Bronchial epithelial cell (primary cell): ENCODE data around the gene THOP1. TPM values are rescaled to one million over a fixed set of nuclear protein-coding genes. Genes with fewer than 3 reads are reported as not detected.

Experiments
- DNase-seq: peaks from one replicate; pipeline ENCODE4 v3.0.0-alpha.2; 2010; ENCODE audit warnings: low read depth
- FAIRE-seq: peaks from 2 replicates; lab custom pipeline; 2011; peaks lifted over from hg19 to GRCh38; lab: Jason Lieb, UNC
- H3K27me3 ChIP-seq: 2 replicates; pipeline ENCODE4 v1.5.1; 2011; ENCODE audit warnings: low read length; ENCODE audit not compliant: control insufficient read depth, insufficient read depth
- H3K36me3 ChIP-seq: 2 replicates; pipeline ENCODE4 v1.5.1; 2011; ENCODE audit warnings: low read length; ENCODE audit not compliant: control insufficient read depth, insufficient read depth
- H3K4me3 ChIP-seq: 2 replicates; pipeline ENCODE4 v1.5.1; 2011; ENCODE audit warnings: mild to moderate bottlenecking, low read depth, low read length, control low read depth
- CTCF ChIP-seq: IDR thresholded peaks from 2 replicates; pipeline ENCODE4 v1.5.1; 2011; ENCODE audit warnings: mild to moderate bottlenecking, moderate library complexity, low read length, control low read depth, inconsistent platforms; ENCODE audit not compliant: insufficient read depth, severe bottlenecking
- total RNA-seq: library from RNA; depleted of rRNA; stranded (reverse); fragments of >200 nt; gene quantifications from 2 replicates; pipeline ENCODE4 v1.2.1, GENCODE V29; 2014

The THOP1 gene
- total RNA-seq, 1 donor from 2014 or later = 86.4 TPM

GRCh38 chr19:2774953-2775555, 10.2 kb upstream of the THOP1 start:
- TF ChIP-seq CTCF = no peak
- FAIRE-seq = peak; percentile 7
- H3K4me3 ChIP-seq = no peak overlapping the region
- no peaks in the 10 kb centered on the region for H3K27me3 ChIP-seq
- no peak for DNase-seq
- H3K36me3 ChIP-seq = peaks cover 12% of the 10 kb centered on the region

- DNase-seq (no peak), FAIRE-seq (peak; percentile 73)
- no peaks in the 10 kb centered on the region for H3K27me3 ChIP-seq
- TF ChIP-seq CTCF = no peak
- no peak overlapping the region for H3K4me3 ChIP-seq
- peaks cover 9% of the 10 kb centered on the region for H3K36me3 ChIP-seq
Observed at GRCh38 chr19:2775556-2776430, 9.5 kb upstream of the THOP1 start.

GRCh38 chr19:2777952-2778683, 7.2 kb upstream of the THOP1 start:
- no peaks in the 10 kb centered on the region for H3K27me3 ChIP-seq
- H3K36me3 ChIP-seq = peaks cover 7% of the 10 kb centered on the region
- H3K4me3 ChIP-seq = no peak overlapping the region
- DNase-seq = no peak
- no peak for FAIRE-seq
- TF ChIP-seq CTCF = no peak

- DNase-seq (no peak), FAIRE-seq (no peak)
- H3K36me3 ChIP-seq = peaks cover 5% of the 10 kb centered on the region
- H3K27me3 ChIP-seq = no peaks in the 10 kb centered on the region
- H3K4me3 ChIP-seq = no peak overlapping the region
- TF ChIP-seq CTCF = no peak
Observed at GRCh38 chr19:2779121-2779740, 6.1 kb upstream of the THOP1 start.

GRCh38 chr19:2780284-2780683, 5.0 kb upstream of the THOP1 start:
- no peak for TF ChIP-seq CTCF
- no peak for DNase-seq
- Histone ChIP-seq H3K27me3 (no peaks in the 10 kb centered on the region), H3K36me3 (peaks cover 5% of the 10 kb centered on the region), H3K4me3 (no peak overlapping the region)
- no peak for FAIRE-seq
